HCT116 (cell line): ENCODE data around the gene LUC7L2. TPM values are rescaled to one million over a fixed set of nuclear protein-coding genes. Genes with fewer than 3 reads are reported as not detected.

Experiments
- ATAC-seq: fragments of 200-7000 bp; cut with Tn5 transposase; 2 replicates; pipeline ENCODE4 v1.9.1; 2020; ENCODE audit warnings: mild to moderate bottlenecking, moderate library complexity
- BruUV-seq: library from RNA; stranded (reverse); fragments of 400-500 nt; replicated peaks from 2 replicates; lab custom pipeline; 2021; lab: Mats Ljungman, UMichigan
- CTCF ChIA-PET: fragments of 300-600 bp; sonication (Branson Sonifier 250); formaldehyde crosslinking; loops from one replicate; lab custom pipeline; 2021; ENCODE audit warnings: antibody characterized with exemption; lab: Charles Lee
- POLR2A ChIA-PET: fragments of 300-600, 350-600 bp; sonication (Branson Sonifier 250); formaldehyde crosslinking; loops from one replicate; lab custom pipeline; 2021; ENCODE audit warnings: antibody characterized with exemption; lab: Charles Lee
- RAD21 ChIA-PET, 2 experiments: fragments of 300-600 bp; sonication (Branson Sonifier 250); formaldehyde crosslinking; loops; one replicate each; lab custom pipeline; 2023; ENCODE audit warnings: low total read pairs in 2 of 2; ENCODE audit not compliant: uncharacterized antibody in 2 of 2, unreplicated experiment in 2 of 2, low non-redundant PET in 1 of 2; lab: Charles Lee
- DNase-seq: peaks from one replicate; pipeline ENCODE4 v3.0.0-alpha.2; 2010; ENCODE audit warnings: low read depth, low spot score
- H2AFZ ChIP-seq: fragments of 200-600 bp; shearing (Covaris generic), sonication (generic); 2 replicates; pipeline ENCODE4 v1.6.1; 2017; ENCODE audit warnings: low read depth, mixed run types, mixed read lengths, antibody characterized with exemption, low read length; ENCODE audit not compliant: poor library complexity, severe bottlenecking
- H3K27ac ChIP-seq: 2 replicates; pipeline ENCODE4 v1.5.1; 2012; ENCODE audit warnings: low read depth, low read length
- H3K27me3 ChIP-seq: fragments of 200-600 bp; sonication (generic); 2 replicates; pipeline ENCODE4 v1.6.1; 2016; ENCODE audit warnings: mixed run types, low read length, mixed read lengths; ENCODE audit not compliant: insufficient read depth
- H3K36me3 ChIP-seq, 2 experiments: fragments of 200-500 bp in 1 of 2; fragments of 200-600 bp in 1 of 2; sonication (Bioruptor generic) in 1 of 2; sonication (generic) in 1 of 2; 2 replicates each; pipeline versions ENCODE4 v1.5.1 to v1.6.1; 2014 to 2016; ENCODE audit warnings: low read length in 2 of 2, inconsistent platforms in 1 of 2, mixed read lengths in 1 of 2, mixed run types in 1 of 2; ENCODE audit not compliant: insufficient read depth in 2 of 2, control insufficient read depth in 1 of 2
- H3K4me1 ChIP-seq, 2 experiments: fragments of 200-600 bp in 1 of 2; sonication (generic) in 1 of 2; 2 replicates each; pipeline versions ENCODE4 v1.5.1 to v1.6.1; 2012 to 2017; ENCODE audit warnings: low read length in 2 of 2, inconsistent platforms in 1 of 2, mild to moderate bottlenecking in 1 of 2, mixed read lengths in 1 of 2, mixed run types in 1 of 2, moderate library complexity in 1 of 2; ENCODE audit not compliant: insufficient read depth in 2 of 2, control insufficient read depth in 1 of 2
- H3K4me2 ChIP-seq: fragments of 200-600 bp; sonication (generic); 2 replicates; pipeline ENCODE4 v1.6.1; 2017; ENCODE audit warnings: mixed run types, low read length, mixed read lengths
- H3K4me3 ChIP-seq, 2 experiments: fragments of 200-600 bp in 1 of 2; sonication (generic) in 1 of 2; replicated peaks in 1 of 2; 2 replicates each; pipeline ENCODE4 v1.5.1; 2011 to 2016; ENCODE audit warnings: low read length in 2 of 2, control low read depth in 1 of 2, low read depth in 1 of 2, mild to moderate bottlenecking in 1 of 2, mixed read lengths in 1 of 2, mixed run types in 1 of 2
- H3K79me2 ChIP-seq: fragments of 200-600 bp; sonication (generic); 2 replicates; pipeline ENCODE4 v1.6.1; 2017; ENCODE audit warnings: mild to moderate bottlenecking, mixed run types, low read length, moderate library complexity, mixed read lengths; ENCODE audit not compliant: insufficient read depth
- H3K9ac ChIP-seq: fragments of 200-600 bp; sonication (generic); 2 replicates; pipeline ENCODE4 v1.6.1; 2016; ENCODE audit warnings: low read length, mixed read lengths
- H3K9me2 ChIP-seq: fragments of 200-600 bp; sonication (generic), shearing (Covaris generic); 2 replicates; pipeline ENCODE4 v1.6.1; 2017; ENCODE audit warnings: mixed run types, mild to moderate bottlenecking, moderate library complexity; ENCODE audit not compliant: insufficient read depth
- H3K9me3 ChIP-seq, 2 experiments: fragments of 200-500 bp in 1 of 2; fragments of 200-600 bp in 1 of 2; sonication (Bioruptor generic) in 1 of 2; sonication (generic) in 1 of 2; 2 replicates each; pipeline ENCODE4 v1.6.1; 2014 to 2017; ENCODE audit warnings: low read length in 2 of 2, mixed read lengths in 2 of 2, inconsistent platforms in 1 of 2, low read depth in 1 of 2, mild to moderate bottlenecking in 1 of 2, mixed run types in 1 of 2, moderate library complexity in 1 of 2; ENCODE audit not compliant: control insufficient read depth in 1 of 2, insufficient read depth in 1 of 2
- H4K20me1 ChIP-seq: fragments of 200-600 bp; sonication (generic), shearing (Covaris generic); 2 replicates; pipeline ENCODE4 v1.6.1; 2017; ENCODE audit warnings: mixed run types, mild to moderate bottlenecking, moderate library complexity; ENCODE audit not compliant: insufficient read depth
- ATF3 ChIP-seq: IDR thresholded peaks from 2 replicates; pipeline ENCODE4 v1.6.1; 2012
- CBX3 ChIP-seq: IDR thresholded peaks from 2 replicates; pipeline ENCODE4 v1.6.1; 2012; ENCODE audit warnings: low read depth
- CTCF ChIP-seq, 3 experiments: fragments of 200-600 bp in 1 of 3; sonication (generic) in 1 of 3; IDR thresholded peaks in 2 of 3; conservative IDR thresholded peaks in 1 of 3; 2 replicates each; pipeline ENCODE4 v1.5.1; 2012 to 2017; ENCODE audit warnings: low read depth in 2 of 3, low read length in 2 of 3, antibody characterized with exemption in 1 of 3, borderline replicate concordance in 1 of 3, control low read depth in 1 of 3, mild to moderate bottlenecking in 1 of 3, mixed read lengths in 1 of 3, mixed run types in 1 of 3, moderate library complexity in 1 of 3; ENCODE audit not compliant: insufficient read depth in 1 of 3
- ELF1 ChIP-seq: IDR thresholded peaks from 2 replicates; pipeline ENCODE4 v1.6.1; 2012; ENCODE audit warnings: low read depth, borderline replicate concordance
- EZH2 ChIP-seq: fragments of 200-600 bp; sonication (generic); IDR thresholded peaks from 2 replicates; pipeline ENCODE4 v1.6.1; 2017; ENCODE audit warnings: antibody characterized with exemption, mixed run types
- EZH2phosphoT487 ChIP-seq: fragments of 200-600 bp; IDR thresholded peaks from 2 replicates; pipeline ENCODE4 v1.6.1; 2018; ENCODE audit warnings: antibody characterized with exemption, borderline replicate concordance
- FOSL1 ChIP-seq: IDR thresholded peaks from 2 replicates; pipeline ENCODE4 v1.6.1; 2012; ENCODE audit warnings: low read depth
- POLR2A ChIP-seq: IDR thresholded peaks from 2 replicates; pipeline ENCODE4 v1.7.0; 2011; ENCODE audit warnings: borderline replicate concordance; ENCODE audit not compliant: insufficient read depth, insufficient read length; ENCODE audit errors: extremely low read depth
- POLR2AphosphoS5 ChIP-seq: IDR thresholded peaks from 2 replicates; pipeline ENCODE4 v1.6.1; 2011; ENCODE audit warnings: mild to moderate bottlenecking, low read depth, low read length, moderate library complexity
- RAD21 ChIP-seq: IDR thresholded peaks from 2 replicates; pipeline ENCODE4 v1.6.1; 2012; ENCODE audit warnings: low read depth, mild to moderate bottlenecking
- REST ChIP-seq: IDR thresholded peaks from 2 replicates; pipeline ENCODE4 v1.6.1; 2012; ENCODE audit warnings: low read depth
- TCF7L2 ChIP-seq: IDR thresholded peaks from 2 replicates; pipeline ENCODE4 v1.7.0; 2011; ENCODE audit warnings: borderline replicate concordance, inconsistent platforms; ENCODE audit not compliant: insufficient read depth, insufficient read length; ENCODE audit errors: extremely low read depth
- ZFX ChIP-seq: fragments of 450-650 bp; IDR thresholded peaks from 2 replicates; pipeline ENCODE4 v1.6.1; 2017
- intact Hi-C: fragments of 100-400 bp; cut with micrococcal nuclease; formaldehyde crosslinking; loops from 2 replicates; pipeline ENCODE4 v1.10.0; 2022
- total RNA-seq: library from RNA; stranded (reverse); gene quantifications from one replicate; pipeline ENCODE4 v1.2.1, GENCODE V29; 2021; ENCODE audit not compliant: unreplicated experiment

The LUC7L2 gene
- total RNA-seq, 1 experiment from 2014 or later, result 98.8 TPM

- no peak for ATAC-seq
- Histone ChIP-seq H2AFZ (no peak overlapping the region), H3K36me3 (peaks cover 4 to 9% of the 10 kb centered on the region in 2 experiments; a peak in 2 of 4 replicates), H4K20me1 (no peaks in the 10 kb centered on the region; the same call in none of the 2 replicates), H3K27ac (no peak overlapping the region), H3K79me2 (peaks cover 16% of the 10 kb centered on the region; the same call in 1 of the 2 replicates), H3K27me3 (no peaks in the 10 kb centered on the region), H3K4me1 (peaks cover 2 to 13% of the 10 kb centered on the region in 2 experiments; a peak in 2 of 4 replicates), H3K9me2 (no peaks in the 10 kb centered on the region), H3K4me3 (no peak overlapping the region), H3K4me2 (no peak overlapping the region), H3K9ac (no peak overlapping the region), H3K9me3 (no peaks in the 10 kb centered on the region)
- BruUV-seq, result no TSS peak
- POLR2A ChIA-PET, result no interaction called here
- RAD21 ChIA-PET, result no interaction called here
- TF ChIP-seq TCF7L2 (no peak), POLR2AphosphoS5 (no peak), ELF1 (no peak), POLR2A (no peak), FOSL1 (no peak), ZFX (no peak), RAD21 (no peak), EZH2phosphoT487 (no peak), REST (no peak), CBX3 (no peak), EZH2 (no peak), ATF3 (no peak), CTCF (IDR thresholded peaks at IDR 0.05 in 2 of 3, conservative IDR thresholded peaks at IDR 0.05 in 1 of 3; ENCODE audit: borderline replicate concordance in 1 of 3, insufficient read depth in 1 of 3, low read depth in 2 of 3, low read length in 2 of 3) (no peak)
- no peak for DNase-seq
- intact Hi-C loops, result no loop called here
- CTCF ChIA-PET, result interaction anchor here (3.7 kb wide), 1 partner anchor 10 kb away, joined by 23 read pairs; no protein-coding TSS in a partner anchor
These were observed 64.3 kb downstream of the LUC7L2 start for GRCh38 chr7:139424004-139424403.
